Stimulated activated naive CD8-positive, alpha-beta T cell treated with anti-CD3 and anti-CD28 coated beads, Interleukin-15, Interleukin-2, amounts not matched to agents 100 ng/mL and 50 ng/mL, for 24 hours (primary cell): ENCODE data around the gene SEPTIN5.
"Not testable (repeated sequence)": the region's sequence is repeated elsewhere in the genome, so short reads cannot be mapped to it uniquely, and the experiment has no call there.

ENCODE experiments used
- H3K27ac Mint-ChIP-seq: one replicate; pipeline ENCODE4 v1.8.0; 2021; ENCODE audit warnings: mild to moderate bottlenecking, mixed read lengths
- H3K27me3 Mint-ChIP-seq: one replicate; pipeline ENCODE4 v1.8.0; 2021; ENCODE audit warnings: mixed read lengths
- H3K36me3 Mint-ChIP-seq: one replicate; pipeline ENCODE4 v1.8.0; 2021; ENCODE audit warnings: low read depth, mixed read lengths
- H3K4me1 Mint-ChIP-seq: one replicate; pipeline ENCODE4 v1.8.0; 2021; ENCODE audit warnings: low read depth, mixed read lengths
- H3K4me3 Mint-ChIP-seq: one replicate; pipeline ENCODE4 v1.8.0; 2021; ENCODE audit warnings: mild to moderate bottlenecking, mixed read lengths
- H3K9me3 Mint-ChIP-seq: one replicate; pipeline ENCODE4 v1.8.0; 2021; ENCODE audit warnings: mixed read lengths

Gene SEPTIN5

DNA sequence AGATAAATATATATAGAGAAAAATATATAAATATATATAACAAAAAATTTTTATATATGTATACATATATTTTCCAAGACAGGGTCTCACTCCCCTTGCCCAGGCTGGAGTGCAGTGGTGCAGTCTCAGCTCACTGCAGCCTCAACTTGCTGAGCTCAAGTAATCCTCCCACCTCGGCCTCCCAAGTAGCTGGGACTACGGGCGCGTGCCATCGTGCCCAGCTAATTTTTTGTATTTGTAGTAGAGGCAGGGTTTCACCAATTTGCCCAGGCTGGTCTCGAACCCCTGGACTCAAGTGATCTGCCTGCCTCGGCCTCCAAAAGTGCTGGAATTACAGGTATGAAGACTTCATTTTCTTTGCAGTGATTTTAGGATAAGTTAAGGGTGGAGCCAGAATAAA, 38.9 kb upstream of the SEPTIN5 start:
- Mint-ChIP-seq H3K36me3 (no peaks in the 10 kb centered on the region), H3K27ac (no peak overlapping the region), H3K4me3 (no peak overlapping the region), H3K4me1 (no peaks in the 10 kb centered on the region), H3K9me3 (no peaks in the 10 kb centered on the region), H3K27me3 (peaks cover 13% of the 10 kb centered on the region)

DNA sequence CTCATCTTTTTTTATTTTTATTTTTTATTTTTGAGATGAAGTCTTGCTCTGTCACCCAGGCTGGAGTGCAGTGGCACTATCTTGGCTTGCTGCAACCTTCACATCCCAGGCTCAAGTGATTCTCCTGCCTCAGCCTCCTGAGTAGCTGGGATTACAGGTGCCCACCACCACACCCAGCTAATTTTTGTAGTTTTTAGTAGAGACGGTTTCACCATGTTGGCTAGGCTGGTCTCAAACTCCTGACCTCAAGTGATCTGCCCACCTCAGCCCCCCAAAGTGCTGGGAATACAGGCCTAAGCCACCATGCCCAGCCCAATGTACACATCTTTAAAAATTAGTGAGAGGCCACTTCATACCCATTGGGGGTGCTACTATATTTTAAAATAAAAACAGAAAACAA, 37.9 kb upstream of the SEPTIN5 start:
- H3K36me3 Mint-ChIP-seq, H3K4me1 Mint-ChIP-seq, H3K27ac Mint-ChIP-seq, H3K4me3 Mint-ChIP-seq, H3K9me3 Mint-ChIP-seq: not testable (repeated sequence)
- H3K27me3 Mint-ChIP-seq, result peaks cover 15% of the 10 kb centered on the region

DNA sequence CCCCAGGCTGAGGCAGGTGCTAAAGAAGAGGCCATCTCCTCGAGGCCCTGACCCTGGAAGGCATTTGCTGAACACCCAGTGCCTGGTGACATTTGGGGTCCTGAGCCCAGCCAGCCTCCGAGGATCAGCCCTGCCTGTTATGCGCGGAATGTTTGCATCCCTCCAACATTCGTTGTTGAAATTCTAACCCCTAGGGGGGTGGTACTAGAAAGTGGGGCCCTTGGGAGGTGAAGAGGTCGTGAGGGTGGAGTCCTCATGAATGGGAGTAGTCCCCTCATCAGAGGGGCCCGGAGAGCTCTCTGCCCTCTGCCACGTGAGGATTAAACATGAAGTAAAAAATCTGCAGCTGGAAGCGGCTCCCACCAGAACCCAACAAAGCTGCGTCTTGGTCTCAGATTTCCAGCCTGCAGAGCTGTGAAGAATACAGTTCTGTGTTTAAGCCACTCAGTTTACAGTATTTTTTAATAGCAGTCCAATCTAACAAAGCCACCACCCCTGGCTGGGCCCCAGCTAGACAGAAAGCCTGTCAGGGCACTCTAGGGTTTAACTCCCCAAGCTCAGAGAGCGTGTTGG, 35.3 kb upstream of the SEPTIN5 start:
- Mint-ChIP-seq H3K4me1 (no peaks in the 10 kb centered on the region), H3K27ac (no peak overlapping the region), H3K9me3 (no peaks in the 10 kb centered on the region), H3K36me3 (no peaks in the 10 kb centered on the region), H3K27me3 (peaks cover 32% of the 10 kb centered on the region), H3K4me3 (no peak overlapping the region)

- Mint-ChIP-seq H3K27me3 (peaks cover 30% of the 10 kb centered on the region), H3K27ac (no peak overlapping the region), H3K9me3 (no peaks in the 10 kb centered on the region), H3K36me3 (no peaks in the 10 kb centered on the region), H3K4me3 (no peak overlapping the region), H3K4me1 (no peaks in the 10 kb centered on the region)
Observed at GRCh38 chr22:19679522-19680101, 34.7 kb upstream of the SEPTIN5 start.

- H3K27me3 Mint-ChIP-seq, result peaks cover 30% of the 10 kb centered on the region
- no peaks in the 10 kb centered on the region for H3K36me3 Mint-ChIP-seq
- H3K4me3 Mint-ChIP-seq, result no peak overlapping the region
- H3K4me1 Mint-ChIP-seq, result no peaks in the 10 kb centered on the region
- no peak overlapping the region for H3K27ac Mint-ChIP-seq
- H3K9me3 Mint-ChIP-seq, result no peaks in the 10 kb centered on the region
Observed at GRCh38 chr22:19680287-19680881, 33.9 kb upstream of the SEPTIN5 start.

DNA sequence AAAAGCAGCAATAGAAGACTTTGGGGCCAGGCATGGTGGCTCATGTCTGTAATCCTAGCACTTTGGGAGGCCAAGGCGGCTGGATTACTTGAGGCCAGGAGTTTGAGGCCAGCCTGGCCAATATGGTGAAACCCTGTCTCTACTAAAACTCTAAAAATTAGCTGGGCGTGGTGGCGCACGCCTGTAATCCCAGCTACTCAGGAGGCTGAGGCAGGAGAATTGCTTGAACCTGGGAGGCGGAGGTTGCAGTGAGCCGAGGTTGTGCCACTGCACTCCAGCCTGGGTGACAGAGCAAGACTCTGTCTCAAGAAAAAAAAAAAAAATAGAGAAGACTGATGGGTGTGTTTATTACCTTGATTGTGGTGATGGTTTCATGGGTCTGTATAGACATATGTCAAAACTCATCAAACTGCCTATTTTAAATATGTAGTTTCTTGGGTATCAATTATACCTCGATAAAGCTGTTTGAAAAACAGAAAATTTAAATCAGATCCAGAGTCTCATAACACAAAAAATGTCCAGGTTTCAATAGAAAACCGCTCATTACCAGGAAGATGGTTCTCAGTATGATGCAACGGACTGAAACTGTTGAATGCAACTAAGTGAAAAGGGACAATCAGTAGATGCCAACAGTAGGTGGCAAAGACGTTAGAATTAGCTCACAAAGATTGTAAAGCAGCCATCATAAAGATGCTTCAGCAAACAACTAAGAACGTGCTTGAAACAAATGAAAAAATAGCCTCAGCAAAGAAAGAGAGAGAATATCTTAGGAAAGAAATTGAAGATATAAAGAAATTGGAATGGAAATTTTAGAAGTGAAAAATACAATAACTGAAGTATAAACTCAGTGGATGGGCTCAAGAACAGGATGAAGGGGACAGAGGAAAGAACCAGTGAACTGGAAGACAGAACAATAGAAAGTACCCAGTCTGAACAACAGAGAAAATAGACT, 33.1 kb upstream of the SEPTIN5 start:
- H3K27ac Mint-ChIP-seq, result no peak overlapping the region
- no peaks in the 10 kb centered on the region for H3K36me3 Mint-ChIP-seq
- H3K4me1 Mint-ChIP-seq, result no peaks in the 10 kb centered on the region
- peaks cover 30% of the 10 kb centered on the region for H3K27me3 Mint-ChIP-seq
- no peak overlapping the region for H3K4me3 Mint-ChIP-seq
- no peaks in the 10 kb centered on the region for H3K9me3 Mint-ChIP-seq

GRCh38 chr22:19681863-19682245, 32.4 kb upstream of the SEPTIN5 start:
- peaks cover 30% of the 10 kb centered on the region for H3K27me3 Mint-ChIP-seq
- H3K36me3 Mint-ChIP-seq, result no peaks in the 10 kb centered on the region
- H3K27ac Mint-ChIP-seq, result no peak overlapping the region

DNA sequence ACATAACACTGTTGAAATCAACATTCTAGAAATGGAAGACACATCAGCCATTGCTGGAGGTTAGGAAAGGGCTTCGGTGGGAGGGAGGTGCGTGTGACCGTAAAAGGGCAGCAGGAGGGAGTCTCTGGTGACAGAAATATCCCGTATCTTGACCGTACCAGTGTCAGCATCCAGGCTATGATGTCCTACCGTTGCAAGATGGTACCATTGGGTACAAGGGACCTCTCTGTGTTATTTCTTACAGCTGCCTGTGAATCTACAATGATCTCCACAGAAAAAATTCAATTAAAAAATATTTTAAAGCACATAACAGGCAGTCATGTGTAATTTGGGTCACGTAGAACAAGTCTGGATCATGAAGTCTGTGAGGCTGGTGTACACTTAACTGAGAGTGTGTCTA, 27.4 kb upstream of the SEPTIN5 start:
- Mint-ChIP-seq H3K4me1 (no peaks in the 10 kb centered on the region), H3K27me3 (peaks cover 18% of the 10 kb centered on the region), H3K36me3 (no peaks in the 10 kb centered on the region), H3K27ac (no peak overlapping the region), H3K4me3 (no peak overlapping the region), H3K9me3 (no peaks in the 10 kb centered on the region)

More at GRCh38 chr22:19681863-19682245, 32.4 kb upstream of the SEPTIN5 start:
- Mint-ChIP-seq H3K4me3 (no peak overlapping the region), H3K9me3 (no peaks in the 10 kb centered on the region), H3K4me1 (no peaks in the 10 kb centered on the region)

GRCh38 chr22:19687561-19688300, 26.6 kb upstream of the SEPTIN5 start:
- no peaks in the 10 kb centered on the region for H3K4me1 Mint-ChIP-seq
- no peak overlapping the region for H3K27ac Mint-ChIP-seq
- H3K4me3 Mint-ChIP-seq, result no peak overlapping the region
- no peaks in the 10 kb centered on the region for H3K9me3 Mint-ChIP-seq
- peaks cover 12% of the 10 kb centered on the region for H3K27me3 Mint-ChIP-seq
- H3K36me3 Mint-ChIP-seq, result no peaks in the 10 kb centered on the region

DNA sequence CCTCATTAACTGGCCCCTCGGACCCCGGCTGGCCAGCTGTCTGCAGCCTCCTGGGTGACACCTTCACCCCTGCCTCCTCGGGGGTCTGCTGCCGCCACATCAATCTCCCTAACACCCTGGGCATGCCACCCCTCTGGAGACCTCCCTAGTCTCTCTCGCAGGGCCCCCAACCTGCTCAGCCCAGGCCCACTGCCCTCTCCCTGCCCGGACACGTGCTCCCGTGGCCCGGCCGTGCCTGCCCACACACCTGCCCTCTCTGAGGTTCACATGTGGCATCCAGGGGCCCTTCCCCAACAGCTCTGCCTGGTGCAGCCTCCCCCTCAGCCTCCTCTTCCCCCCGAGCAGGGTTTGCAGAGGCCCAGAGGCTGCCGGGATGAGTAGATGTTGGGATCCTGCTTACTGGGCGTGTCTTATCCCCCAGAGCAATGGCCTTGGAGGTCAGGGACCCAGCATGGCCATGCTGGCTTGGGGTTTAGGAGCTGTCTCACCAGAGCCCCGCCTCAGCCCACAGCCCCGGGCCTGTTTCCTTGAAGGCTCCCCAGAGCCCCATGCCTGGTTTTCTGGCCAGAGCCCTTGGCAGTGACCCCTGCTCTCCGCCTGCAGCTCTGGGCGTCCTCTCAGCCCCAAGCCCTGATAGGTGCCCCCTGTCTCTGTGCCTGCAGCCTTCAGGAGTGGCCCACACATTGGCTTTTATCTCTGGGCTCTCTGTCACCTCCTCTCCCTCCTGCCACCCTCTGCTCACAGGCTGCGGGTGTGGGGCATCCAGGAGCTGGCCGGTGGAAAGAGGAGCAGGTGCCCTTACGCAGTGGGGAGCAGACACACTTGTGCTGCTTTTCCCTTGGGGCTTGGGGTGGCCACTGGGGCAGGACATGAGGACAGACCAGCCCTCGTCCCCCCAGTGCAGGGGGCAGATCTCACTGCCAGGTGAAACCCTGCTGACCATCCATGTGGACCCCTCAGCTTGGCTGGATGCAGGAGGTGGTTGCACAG, 25.7 kb upstream of the SEPTIN5 start:
- Mint-ChIP-seq H3K4me3 (no peak overlapping the region), H3K36me3 (no peaks in the 10 kb centered on the region), H3K27me3 (peaks cover 6% of the 10 kb centered on the region), H3K27ac (no peak overlapping the region), H3K9me3 (no peaks in the 10 kb centered on the region), H3K4me1 (no peaks in the 10 kb centered on the region)

GRCh38 chr22:19689408-19689807, 24.9 kb upstream of the SEPTIN5 start:
- no peak overlapping the region for H3K27ac Mint-ChIP-seq
- no peak overlapping the region for H3K4me3 Mint-ChIP-seq
- H3K9me3 Mint-ChIP-seq, result no peaks in the 10 kb centered on the region
- H3K36me3 Mint-ChIP-seq, result no peaks in the 10 kb centered on the region
- H3K4me1 Mint-ChIP-seq, result no peaks in the 10 kb centered on the region
- no peaks in the 10 kb centered on the region for H3K27me3 Mint-ChIP-seq

GRCh38 chr22:19691007-19691720, 23.1 kb upstream of the SEPTIN5 start:
- no peaks in the 10 kb centered on the region for H3K9me3 Mint-ChIP-seq
- H3K4me3 Mint-ChIP-seq, result no peak overlapping the region
- no peak overlapping the region for H3K27ac Mint-ChIP-seq
- no peaks in the 10 kb centered on the region for H3K27me3 Mint-ChIP-seq
- H3K4me1 Mint-ChIP-seq, result no peaks in the 10 kb centered on the region
- H3K36me3 Mint-ChIP-seq, result no peaks in the 10 kb centered on the region

- H3K27me3 Mint-ChIP-seq, result no peaks in the 10 kb centered on the region
- no peaks in the 10 kb centered on the region for H3K36me3 Mint-ChIP-seq
- H3K9me3 Mint-ChIP-seq, result no peaks in the 10 kb centered on the region
- H3K4me3 Mint-ChIP-seq, result no peak overlapping the region
- H3K27ac Mint-ChIP-seq, result no peak overlapping the region
- H3K4me1 Mint-ChIP-seq, result no peaks in the 10 kb centered on the region
Observed at GRCh38 chr22:19691721-19692341, 22.5 kb upstream of the SEPTIN5 start.
